MM.1S (cell line): Measurements from ENCODE around the gene C9orf153.

Source experiments
- EZH2 ChIP-seq: fragments of 300-600 bp; sonication (generic); optimal IDR thresholded peaks from 2 replicates; pipeline ENCODE3; 2017; ENCODE audit warnings: low read depth, mild to moderate bottlenecking, antibody characterized with exemption, low read length, mixed read lengths
- EZH2phosphoT487 ChIP-seq: fragments of 300-600 bp; sonication (generic); IDR thresholded peaks from 2 replicates; pipeline ENCODE4 v1.6.1; 2018; ENCODE audit warnings: antibody characterized with exemption, low read length
- TF ChIP-seq, protein P1 (sequence below): fragments of 300-600 bp; sonication (generic); IDR thresholded peaks from 2 replicates; pipeline ENCODE4 v1.5.1; 2016; ENCODE audit warnings: antibody characterized with exemption, low read length, mixed read lengths

DNA sequence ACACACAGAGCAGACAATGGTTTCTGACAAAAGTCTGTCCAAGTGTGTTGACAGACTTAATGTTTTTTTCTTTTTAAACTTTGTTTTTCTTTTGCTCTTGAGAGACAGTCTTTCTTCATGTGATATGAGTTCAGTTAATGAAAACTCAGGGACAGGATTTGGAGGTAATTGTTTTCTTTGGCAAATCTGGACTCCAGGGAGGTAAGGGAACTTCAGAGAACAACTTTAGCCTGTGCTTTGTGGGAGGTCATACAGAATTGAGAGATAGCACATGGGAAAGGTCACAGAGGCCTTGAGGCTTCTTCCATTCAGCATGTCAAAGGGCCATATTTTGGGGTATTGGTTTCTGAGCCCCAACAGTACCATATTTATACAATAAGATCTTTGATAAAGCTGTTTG lies 9.3 kb downstream of the C9orf153 start:
- TF ChIP-seq, protein P1, sequence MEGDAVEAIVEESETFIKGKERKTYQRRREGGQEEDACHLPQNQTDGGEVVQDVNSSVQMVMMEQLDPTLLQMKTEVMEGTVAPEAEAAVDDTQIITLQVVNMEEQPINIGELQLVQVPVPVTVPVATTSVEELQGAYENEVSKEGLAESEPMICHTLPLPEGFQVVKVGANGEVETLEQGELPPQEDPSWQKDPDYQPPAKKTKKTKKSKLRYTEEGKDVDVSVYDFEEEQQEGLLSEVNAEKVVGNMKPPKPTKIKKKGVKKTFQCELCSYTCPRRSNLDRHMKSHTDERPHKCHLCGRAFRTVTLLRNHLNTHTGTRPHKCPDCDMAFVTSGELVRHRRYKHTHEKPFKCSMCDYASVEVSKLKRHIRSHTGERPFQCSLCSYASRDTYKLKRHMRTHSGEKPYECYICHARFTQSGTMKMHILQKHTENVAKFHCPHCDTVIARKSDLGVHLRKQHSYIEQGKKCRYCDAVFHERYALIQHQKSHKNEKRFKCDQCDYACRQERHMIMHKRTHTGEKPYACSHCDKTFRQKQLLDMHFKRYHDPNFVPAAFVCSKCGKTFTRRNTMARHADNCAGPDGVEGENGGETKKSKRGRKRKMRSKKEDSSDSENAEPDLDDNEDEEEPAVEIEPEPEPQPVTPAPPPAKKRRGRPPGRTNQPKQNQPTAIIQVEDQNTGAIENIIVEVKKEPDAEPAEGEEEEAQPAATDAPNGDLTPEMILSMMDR, result no peak
- no peak for TF ChIP-seq EZH2
- TF ChIP-seq EZH2phosphoT487, result no peak
